ENCODE data around the gene SLC22A14. TPM values are rescaled to one million over a fixed set of nuclear protein-coding genes. Genes with fewer than 3 reads are reported as not detected.

The SLC22A14 gene
- total RNA-seq, 2 donors from 2014 or later, result 0.41 TPM; not detected in 1

GRCh38 chr3:38367779-38368178 lies 85.7 kb downstream of the SLC22A14 start:
- Histone ChIP-seq H3K4me3 (no peak overlapping the region), H3K27me3 (replicated peaks; ENCODE audit: insufficient read depth) (no peaks in the 10 kb centered on the region), H3K27ac (no peak overlapping the region), H3K36me3 (no peaks in the 10 kb centered on the region), H3K9me3 (no peaks in the 10 kb centered on the region), H3K4me1 (ENCODE audit: control insufficient read depth in 1 of 2, low read depth in 2 of 2) (no peaks in the 10 kb centered on the region)
- TF ChIP-seq, protein P1, sequence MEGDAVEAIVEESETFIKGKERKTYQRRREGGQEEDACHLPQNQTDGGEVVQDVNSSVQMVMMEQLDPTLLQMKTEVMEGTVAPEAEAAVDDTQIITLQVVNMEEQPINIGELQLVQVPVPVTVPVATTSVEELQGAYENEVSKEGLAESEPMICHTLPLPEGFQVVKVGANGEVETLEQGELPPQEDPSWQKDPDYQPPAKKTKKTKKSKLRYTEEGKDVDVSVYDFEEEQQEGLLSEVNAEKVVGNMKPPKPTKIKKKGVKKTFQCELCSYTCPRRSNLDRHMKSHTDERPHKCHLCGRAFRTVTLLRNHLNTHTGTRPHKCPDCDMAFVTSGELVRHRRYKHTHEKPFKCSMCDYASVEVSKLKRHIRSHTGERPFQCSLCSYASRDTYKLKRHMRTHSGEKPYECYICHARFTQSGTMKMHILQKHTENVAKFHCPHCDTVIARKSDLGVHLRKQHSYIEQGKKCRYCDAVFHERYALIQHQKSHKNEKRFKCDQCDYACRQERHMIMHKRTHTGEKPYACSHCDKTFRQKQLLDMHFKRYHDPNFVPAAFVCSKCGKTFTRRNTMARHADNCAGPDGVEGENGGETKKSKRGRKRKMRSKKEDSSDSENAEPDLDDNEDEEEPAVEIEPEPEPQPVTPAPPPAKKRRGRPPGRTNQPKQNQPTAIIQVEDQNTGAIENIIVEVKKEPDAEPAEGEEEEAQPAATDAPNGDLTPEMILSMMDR (IDR thresholded peaks at IDR 0.05), result no peak
- ATAC-seq (ENCODE audit: insufficient number of reproducible peaks, low FRiP score, low read depth), result no peak
- DNase-seq (ENCODE audit: low spot score), result no peak

Other genes with a start within 250 kb of the SLC22A14 start
- gene DLEC1, start 243.1 kb upstream of the SLC22A14 start, total RNA-seq, result under 1 TPM; 0.14 to 0.35 TPM
- 10 to 100 TPM; 34.8 to 37.6 TPM for gene ACAA1, start 145.2 kb upstream of the SLC22A14 start, total RNA-seq
- gene MYD88, start 143.6 kb upstream of the SLC22A14 start, total RNA-seq, result 10 to 100 TPM; 27.8 to 49.7 TPM
- gene OXSR1, start 116.8 kb upstream of the SLC22A14 start, total RNA-seq, result 10 to 100 TPM; 30.5 to 31.0 TPM
- gene SLC22A13, start 16.5 kb upstream of the SLC22A14 start, total RNA-seq, result 1 to 10 TPM in 1 of 2 donors, under 1 TPM in 1; 0.99 to 2.2 TPM
- gene XYLB, start 64.5 kb downstream of the SLC22A14 start, total RNA-seq, result 10 to 100 TPM in 1 of 2 donors, 1 to 10 TPM in 1; 1.8 to 38.7 TPM
- 1 to 10 TPM; 3.7 to 4.0 TPM for gene ACVR2B, start 171.6 kb downstream of the SLC22A14 start, total RNA-seq
- gene EXOG, start 214.0 kb downstream of the SLC22A14 start, total RNA-seq, result 10 to 100 TPM; 14.9 to 16.3 TPM

All from thoracic aorta (tissue), 2 donors.